ENCODE data around the gene EPHA6. TPM values are rescaled to one million over a fixed set of nuclear protein-coding genes. Genes with fewer than 3 reads are reported as not detected.
"Not testable (repeated sequence)": the region's sequence is repeated elsewhere in the genome, so short reads cannot be mapped to it uniquely, and the experiment has no call there.

The EPHA6 gene
- total RNA-seq, 1 experiment from 2014 or later = 0.61 TPM

- Histone ChIP-seq H4K20me1 (ENCODE audit: control insufficient read depth, insufficient read depth, insufficient read length) (no peaks in the 10 kb centered on the region), H3K4me2 (ENCODE audit: insufficient read depth, insufficient read length, low read length) (peak overlapping the region; percentile 4), H3K18ac (ENCODE audit: insufficient read length, low read depth, low read length) (no peak overlapping the region), H2AFZ (ENCODE audit: low read length) (no peak overlapping the region), H3K27ac (ENCODE audit: insufficient read length, low read depth, low read length) (peak overlapping the region; percentile 85), H4K8ac (replicated peaks; ENCODE audit: insufficient read length, low read depth, low read length) (no peak overlapping the region), H3K79me2 (ENCODE audit: insufficient read depth, low read length) (no peaks in the 10 kb centered on the region), H3K14ac (ENCODE audit: insufficient read depth, low read length) (no peak overlapping the region), H3K23me2 (ENCODE audit: insufficient read length, low read depth, low read length, poor library complexity, severe bottlenecking) (no peaks in the 10 kb centered on the region), H2AK5ac (ENCODE audit: insufficient read length, low read length) (no peak overlapping the region), H4K5ac (ENCODE audit: insufficient read length, low read depth, low read length) (no peak overlapping the region), H2BK15ac (ENCODE audit: low read depth, low read length) (no peak overlapping the region), H2BK20ac (ENCODE audit: low read depth, low read length, poor library complexity, severe bottlenecking) (no peak overlapping the region), H3K27me3 (ENCODE audit: insufficient read depth, low read length) (no peaks in the 10 kb centered on the region), H3K79me1 (ENCODE audit: insufficient read depth, low read depth, low read length, poor library complexity, severe bottlenecking) (no peaks in the 10 kb centered on the region), H2BK5ac (ENCODE audit: insufficient read length, low read length) (no peak overlapping the region), H3K9me3 (ENCODE audit: control insufficient read depth, low read depth, low read length) (no peaks in the 10 kb centered on the region), H3K23ac (ENCODE audit: insufficient read length, low read depth, low read length) (no peak overlapping the region), H4K91ac (ENCODE audit: insufficient read length, low read depth, low read length) (no peak overlapping the region), H3T11ph (ENCODE audit: low read length) (no peak overlapping the region), H3K4me1 (ENCODE audit: insufficient read depth, low read length) (peaks cover 3% of the 10 kb centered on the region; the same call in 1 of the 2 replicates), H2BK120ac (ENCODE audit: low read depth, low read length, poor library complexity, severe bottlenecking) (no peak overlapping the region), H3K56ac (ENCODE audit: insufficient read length, low read depth, low read length) (no peak overlapping the region), H2BK12ac (ENCODE audit: insufficient read length, low read depth, low read length) (no peak overlapping the region), H3K4ac (ENCODE audit: low read depth, low read length) (no peak overlapping the region), H3K9ac (ENCODE audit: extremely low read depth, insufficient read length, low read length) (no peak overlapping the region)
- Mint-ChIP-seq H3K4me1 (peaks cover 57 to 58% of the 10 kb centered on the region in 2 experiments), H3K9me3 (peaks cover 0 to 4% of the 10 kb centered on the region in 2 experiments; a peak in 2 of 5 replicates), H3K4me3 (peak overlapping the region; percentile 28 to 33; a peak in 4 of 5 replicates), H3K27ac (peak overlapping the region; percentile 63 to 95 (median 89); a peak in 6 of 7 replicates), H3K36me3 (ENCODE audit: insufficient read depth in 1 of 3, low read depth in 3 of 3) (peaks cover 0 to 4% (median 4%) of the 10 kb centered on the region in 3 experiments; a peak in 4 of 7 replicates), H3K27me3 (ENCODE audit: low read depth) (no peaks in the 10 kb centered on the region)
- no CpG with 5 or more reads among the region's 2 CpGs for WGBS (ENCODE audit: extremely low coverage, insufficient read length, low lambda C conversion rate)
- TF ChIP-seq CTCF (conservative IDR thresholded peaks at IDR 0.05) = no peak
- peak; percentile 28 for DNase-seq
Measured at GRCh38 chr3:97269202-97269601, 454.8 kb downstream of the EPHA6 start.

GRCh38 chr3:97276879-97277550 lies 462.6 kb downstream of the EPHA6 start:
- H2BK20ac ChIP-seq (ENCODE audit: low read depth, low read length, poor library complexity, severe bottlenecking); H3K79me2 ChIP-seq (ENCODE audit: insufficient read depth, low read length); H4K5ac ChIP-seq (ENCODE audit: insufficient read length, low read depth, low read length); H2BK12ac ChIP-seq (ENCODE audit: insufficient read length, low read depth, low read length); H2AK5ac ChIP-seq (ENCODE audit: insufficient read length, low read length); H3T11ph ChIP-seq (ENCODE audit: low read length); H3K36me3 Mint-ChIP-seq (ENCODE audit: insufficient read depth in 1 of 3, low read depth in 3 of 3); H3K14ac ChIP-seq (ENCODE audit: insufficient read depth, low read length); H3K18ac ChIP-seq (ENCODE audit: insufficient read length, low read depth, low read length); H3K56ac ChIP-seq (ENCODE audit: insufficient read length, low read depth, low read length); H3K9me3 Mint-ChIP-seq; H4K91ac ChIP-seq (ENCODE audit: insufficient read length, low read depth, low read length); H3K4me2 ChIP-seq (ENCODE audit: insufficient read depth, insufficient read length, low read length); H3K27me3 ChIP-seq (ENCODE audit: insufficient read depth, low read length); H3K9me3 ChIP-seq (ENCODE audit: control insufficient read depth, low read depth, low read length); H3K4me1 ChIP-seq (ENCODE audit: insufficient read depth, low read length); H3K23me2 ChIP-seq (ENCODE audit: insufficient read length, low read depth, low read length, poor library complexity, severe bottlenecking); H3K4ac ChIP-seq (ENCODE audit: low read depth, low read length); H2BK5ac ChIP-seq (ENCODE audit: insufficient read length, low read length); H2AFZ ChIP-seq (ENCODE audit: low read length); H4K8ac ChIP-seq (replicated peaks; ENCODE audit: insufficient read length, low read depth, low read length); H3K79me1 ChIP-seq (ENCODE audit: insufficient read depth, low read depth, low read length, poor library complexity, severe bottlenecking); H3K27ac ChIP-seq (ENCODE audit: insufficient read length, low read depth, low read length); H3K27me3 Mint-ChIP-seq (ENCODE audit: low read depth); H2BK15ac ChIP-seq (ENCODE audit: low read depth, low read length); H4K20me1 ChIP-seq (ENCODE audit: control insufficient read depth, insufficient read depth, insufficient read length); H3K23ac ChIP-seq (ENCODE audit: insufficient read length, low read depth, low read length); H3K9ac ChIP-seq (ENCODE audit: extremely low read depth, insufficient read length, low read length); H2BK120ac ChIP-seq (ENCODE audit: low read depth, low read length, poor library complexity, severe bottlenecking): not testable (repeated sequence)
- DNase-seq = peak; percentile 38
- WGBS (ENCODE audit: extremely low coverage, insufficient read length, low lambda C conversion rate) = no CpG with 5 or more reads among the region's 15 CpGs
- peak overlapping the region in 1 of 2 experiments; percentile 22; a peak in 2 of 5 replicates for H3K4me3 Mint-ChIP-seq
- peak overlapping the region; percentile 24 to 79 (median 74); a peak in 6 of 7 replicates for H3K27ac Mint-ChIP-seq
- H3K4me1 Mint-ChIP-seq = peaks cover 26 to 42% of the 10 kb centered on the region in 2 experiments
